ENCODE results near the gene TMEM74B.

Gene TMEM74B

DNA sequence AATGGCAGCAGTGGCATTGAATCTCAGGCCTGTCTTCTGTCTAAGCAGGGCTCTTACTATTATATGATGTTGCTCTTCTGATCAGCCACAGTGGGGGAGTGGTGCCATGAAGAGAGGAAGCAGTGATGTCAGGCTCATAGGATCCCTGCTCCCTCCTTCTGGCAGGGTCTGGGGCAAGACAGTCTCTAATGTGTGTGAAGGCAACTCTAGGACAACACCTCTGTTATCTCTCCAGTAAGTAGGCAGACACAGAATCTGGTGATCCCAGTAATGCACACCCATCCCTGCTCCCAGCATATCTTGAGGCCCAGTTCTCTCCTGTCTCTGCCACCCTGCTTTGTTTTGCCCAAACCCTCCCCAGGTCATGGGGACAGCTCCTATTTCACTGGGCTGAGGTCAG, 27.2 kb upstream of the TMEM74B start:
- no peaks in the 10 kb centered on the region for H3K4me1 ChIP-seq
- no peak overlapping the region for H3K4me3 ChIP-seq (ENCODE audit: low read depth, low read length)
- no peak for DNase-seq
- no peak for TF ChIP-seq CTCF (IDR thresholded peaks at IDR 0.05; ENCODE audit: low read depth, low read length)
- H3K9me3 ChIP-seq, result no peaks in the 10 kb centered on the region
- H3K36me3 ChIP-seq, result no peaks in the 10 kb centered on the region
- peaks cover 4% of the 10 kb centered on the region for H3K27me3 ChIP-seq

DNA sequence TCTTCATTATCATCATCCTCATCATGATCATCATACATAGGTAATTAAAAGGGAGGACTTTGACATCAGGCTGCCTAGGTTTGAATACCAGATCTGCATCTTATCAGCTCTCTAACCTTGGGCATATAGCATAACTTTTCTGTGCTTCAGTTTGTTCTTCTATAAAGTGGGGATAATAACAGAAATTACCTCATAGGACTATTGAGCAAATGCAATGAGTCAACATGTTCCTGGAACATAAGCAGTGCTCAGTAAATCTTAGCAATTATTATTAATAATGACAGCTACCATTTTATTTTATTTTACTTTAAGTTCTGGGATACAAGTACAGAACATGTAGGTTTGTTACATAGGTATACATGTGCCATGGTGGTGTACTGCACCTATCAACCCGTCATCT, 25.7 kb upstream of the TMEM74B start:
- Histone ChIP-seq H3K4me3 (ENCODE audit: low read depth, low read length) (no peak overlapping the region), H3K9me3 (no peaks in the 10 kb centered on the region), H3K36me3 (no peaks in the 10 kb centered on the region), H3K27me3 (peaks cover 4% of the 10 kb centered on the region), H3K4me1 (no peaks in the 10 kb centered on the region)
- no peak for DNase-seq
- TF ChIP-seq CTCF (IDR thresholded peaks at IDR 0.05; ENCODE audit: low read depth, low read length), result no peak

- TF ChIP-seq CTCF (IDR thresholded peaks at IDR 0.05; ENCODE audit: low read depth, low read length), result peak; percentile 8; the same call in 1 of the 2 replicates
- H3K4me3 ChIP-seq (ENCODE audit: low read depth, low read length), result no peak overlapping the region
- no peaks in the 10 kb centered on the region for H3K36me3 ChIP-seq
- no peaks in the 10 kb centered on the region for H3K9me3 ChIP-seq
- no peaks in the 10 kb centered on the region for H3K27me3 ChIP-seq
- H3K4me1 ChIP-seq, result no peaks in the 10 kb centered on the region
- no peak for DNase-seq
These were observed 24.9 kb upstream of the TMEM74B start for GRCh38 chr20:1209447-1210387.

- TF ChIP-seq CTCF (IDR thresholded peaks at IDR 0.05; ENCODE audit: low read depth, low read length), result no peak
- Histone ChIP-seq H3K4me3 (ENCODE audit: low read depth, low read length) (no peak overlapping the region), H3K27me3 (no peaks in the 10 kb centered on the region), H3K36me3 (no peaks in the 10 kb centered on the region), H3K4me1 (no peaks in the 10 kb centered on the region), H3K9me3 (no peaks in the 10 kb centered on the region)
- no peak for DNase-seq
These were observed 22.6 kb upstream of the TMEM74B start for GRCh38 chr20:1207293-1207878.

GRCh38 chr20:1206366-1207148, 21.8 kb upstream of the TMEM74B start:
- Histone ChIP-seq H3K4me3 (ENCODE audit: low read depth, low read length) (no peak overlapping the region), H3K4me1 (no peaks in the 10 kb centered on the region), H3K9me3 (no peaks in the 10 kb centered on the region), H3K36me3 (no peaks in the 10 kb centered on the region), H3K27me3 (no peaks in the 10 kb centered on the region)
- DNase-seq, result no peak
- no peak for TF ChIP-seq CTCF (IDR thresholded peaks at IDR 0.05; ENCODE audit: low read depth, low read length)

All from BE2C (cell line).